Keratinocyte (primary cell): ENCODE results near the gene ZEB2.

Experiments
- EZH2 ChIP-seq: IDR thresholded peaks from one replicate; pipeline ENCODE4 v1.6.1; 2012; ENCODE audit warnings: inconsistent platforms, mild to moderate bottlenecking, low read length, moderate library complexity
- TF ChIP-seq, protein P1 (sequence below), 3 experiments: IDR thresholded peaks in 1 of 3; conservative IDR thresholded peaks in 1 of 3; optimal IDR thresholded peaks in 1 of 3; 2 replicates in 2 of 3; 3 replicates in 1 of 3; pipeline versions ENCODE3 to v1.5.1; 2011; ENCODE audit warnings: low read length in 3 of 3, mild to moderate bottlenecking in 3 of 3, moderate library complexity in 2 of 3, control low read depth in 1 of 3, inconsistent platforms in 1 of 3; ENCODE audit not compliant: insufficient read depth in 2 of 3; ENCODE audit errors: extremely low read depth in 1 of 3

DNA sequence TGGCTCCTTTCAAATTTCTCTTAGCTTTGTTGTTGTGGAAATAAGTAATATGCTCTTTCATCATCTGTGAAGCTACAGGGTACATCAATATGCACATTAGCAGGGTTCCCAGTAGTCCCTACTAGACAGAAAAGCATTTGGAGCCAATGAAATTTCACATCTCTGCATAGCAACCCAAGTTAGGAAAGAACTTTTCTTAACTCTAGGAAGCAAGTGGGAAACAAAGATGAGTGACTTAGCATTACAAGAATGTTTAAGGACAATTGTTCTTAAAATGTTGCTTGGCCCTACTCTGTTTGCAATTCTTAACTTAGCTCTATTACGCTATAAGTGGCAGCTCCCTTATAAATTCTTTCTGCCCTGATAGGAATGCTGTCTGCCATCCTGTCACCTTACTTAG lies 39.6 kb downstream of the ZEB2 start:
- TF ChIP-seq, protein P1, sequence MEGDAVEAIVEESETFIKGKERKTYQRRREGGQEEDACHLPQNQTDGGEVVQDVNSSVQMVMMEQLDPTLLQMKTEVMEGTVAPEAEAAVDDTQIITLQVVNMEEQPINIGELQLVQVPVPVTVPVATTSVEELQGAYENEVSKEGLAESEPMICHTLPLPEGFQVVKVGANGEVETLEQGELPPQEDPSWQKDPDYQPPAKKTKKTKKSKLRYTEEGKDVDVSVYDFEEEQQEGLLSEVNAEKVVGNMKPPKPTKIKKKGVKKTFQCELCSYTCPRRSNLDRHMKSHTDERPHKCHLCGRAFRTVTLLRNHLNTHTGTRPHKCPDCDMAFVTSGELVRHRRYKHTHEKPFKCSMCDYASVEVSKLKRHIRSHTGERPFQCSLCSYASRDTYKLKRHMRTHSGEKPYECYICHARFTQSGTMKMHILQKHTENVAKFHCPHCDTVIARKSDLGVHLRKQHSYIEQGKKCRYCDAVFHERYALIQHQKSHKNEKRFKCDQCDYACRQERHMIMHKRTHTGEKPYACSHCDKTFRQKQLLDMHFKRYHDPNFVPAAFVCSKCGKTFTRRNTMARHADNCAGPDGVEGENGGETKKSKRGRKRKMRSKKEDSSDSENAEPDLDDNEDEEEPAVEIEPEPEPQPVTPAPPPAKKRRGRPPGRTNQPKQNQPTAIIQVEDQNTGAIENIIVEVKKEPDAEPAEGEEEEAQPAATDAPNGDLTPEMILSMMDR (optimal IDR thresholded peaks at IDR 0.05 in 1 of 3, IDR thresholded peaks at IDR 0.05 in 1 of 3, conservative IDR thresholded peaks at IDR 0.05 in 1 of 3; ENCODE audit: extremely low read depth in 1 of 3, insufficient read depth in 2 of 3, low read length in 3 of 3), result no peak
- TF ChIP-seq EZH2, result no peak
